ENCODE results near the gene GRAMD4.

GRAMD4 gene

GRCh38 chr22:46574438-46574992 is 45.7 kb upstream of the GRAMD4 start:
- TF ChIP-seq TAF1 (IDR thresholded peaks at IDR 0.05; ENCODE audit: borderline replicate concordance, insufficient read depth, low read length) (no peak), POLR2AphosphoS5 (IDR thresholded peaks at IDR 0.05; ENCODE audit: low read depth, low read length) (no peak), REST (IDR thresholded peaks at IDR 0.05; ENCODE audit: insufficient read depth in 1 of 2, low read depth in 2 of 2, low read length in 2 of 2) (no peak), FOXP2 (optimal IDR thresholded peaks at IDR 0.05; ENCODE audit: borderline replicate concordance, extremely low read depth, extremely low read length, insufficient read depth) (no peak), SIN3A (IDR thresholded peaks at IDR 0.05; ENCODE audit: borderline replicate concordance, insufficient read depth, low read length) (no peak)

GRCh38 chr22:46574993-46575910 is 44.9 kb upstream of the GRAMD4 start:
- no peak for TF ChIP-seq TAF1 (IDR thresholded peaks at IDR 0.05; ENCODE audit: borderline replicate concordance, insufficient read depth, low read length)
- TF ChIP-seq POLR2AphosphoS5 (IDR thresholded peaks at IDR 0.05; ENCODE audit: low read depth, low read length) = no peak
- no peak for TF ChIP-seq SIN3A (IDR thresholded peaks at IDR 0.05; ENCODE audit: borderline replicate concordance, insufficient read depth, low read length)
- TF ChIP-seq FOXP2 (optimal IDR thresholded peaks at IDR 0.05; ENCODE audit: borderline replicate concordance, extremely low read depth, extremely low read length, insufficient read depth) = peak; percentile 25

DNA sequence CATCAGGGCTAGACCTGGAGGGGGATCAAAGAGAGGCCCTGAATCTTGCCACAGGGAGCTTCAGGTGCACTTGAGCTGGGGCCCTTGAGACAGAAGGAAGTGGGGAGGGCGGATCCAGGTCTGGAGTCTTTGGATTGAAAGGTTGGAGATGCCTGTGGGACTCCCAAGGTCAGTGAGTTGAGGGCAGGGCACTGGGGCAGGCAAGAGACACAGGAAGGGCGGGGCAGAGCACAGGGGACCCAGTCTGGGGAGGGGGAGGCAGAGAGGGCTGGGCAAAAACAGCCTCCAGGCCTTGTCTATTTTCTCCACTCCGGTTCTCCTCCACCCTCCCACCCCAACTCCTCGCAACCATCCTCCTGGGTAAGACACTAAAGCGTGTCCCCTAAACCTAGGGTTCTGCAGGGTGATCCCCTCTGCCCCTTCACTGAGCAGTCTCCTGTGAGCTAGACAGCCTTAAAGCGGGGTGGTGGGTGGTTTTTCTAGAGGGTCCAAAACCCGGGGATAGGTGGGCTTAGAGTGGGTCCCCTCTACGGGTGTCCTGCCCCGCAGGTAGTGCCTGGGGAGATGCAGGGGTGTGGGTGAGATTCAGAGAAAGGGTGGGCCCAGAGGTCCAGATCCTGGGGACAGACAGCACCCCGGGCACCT is 44.2 kb upstream of the GRAMD4 start:
- TF ChIP-seq FOXP2 (optimal IDR thresholded peaks at IDR 0.05; ENCODE audit: borderline replicate concordance, extremely low read depth, extremely low read length, insufficient read depth) (no peak), REST (IDR thresholded peaks at IDR 0.05; ENCODE audit: insufficient read depth in 1 of 2, low read depth in 2 of 2, low read length in 2 of 2) (no peak), SIN3A (IDR thresholded peaks at IDR 0.05; ENCODE audit: borderline replicate concordance, insufficient read depth, low read length) (no peak), POLR2AphosphoS5 (IDR thresholded peaks at IDR 0.05; ENCODE audit: low read depth, low read length) (no peak), TAF1 (IDR thresholded peaks at IDR 0.05; ENCODE audit: borderline replicate concordance, insufficient read depth, low read length) (no peak)

DNA sequence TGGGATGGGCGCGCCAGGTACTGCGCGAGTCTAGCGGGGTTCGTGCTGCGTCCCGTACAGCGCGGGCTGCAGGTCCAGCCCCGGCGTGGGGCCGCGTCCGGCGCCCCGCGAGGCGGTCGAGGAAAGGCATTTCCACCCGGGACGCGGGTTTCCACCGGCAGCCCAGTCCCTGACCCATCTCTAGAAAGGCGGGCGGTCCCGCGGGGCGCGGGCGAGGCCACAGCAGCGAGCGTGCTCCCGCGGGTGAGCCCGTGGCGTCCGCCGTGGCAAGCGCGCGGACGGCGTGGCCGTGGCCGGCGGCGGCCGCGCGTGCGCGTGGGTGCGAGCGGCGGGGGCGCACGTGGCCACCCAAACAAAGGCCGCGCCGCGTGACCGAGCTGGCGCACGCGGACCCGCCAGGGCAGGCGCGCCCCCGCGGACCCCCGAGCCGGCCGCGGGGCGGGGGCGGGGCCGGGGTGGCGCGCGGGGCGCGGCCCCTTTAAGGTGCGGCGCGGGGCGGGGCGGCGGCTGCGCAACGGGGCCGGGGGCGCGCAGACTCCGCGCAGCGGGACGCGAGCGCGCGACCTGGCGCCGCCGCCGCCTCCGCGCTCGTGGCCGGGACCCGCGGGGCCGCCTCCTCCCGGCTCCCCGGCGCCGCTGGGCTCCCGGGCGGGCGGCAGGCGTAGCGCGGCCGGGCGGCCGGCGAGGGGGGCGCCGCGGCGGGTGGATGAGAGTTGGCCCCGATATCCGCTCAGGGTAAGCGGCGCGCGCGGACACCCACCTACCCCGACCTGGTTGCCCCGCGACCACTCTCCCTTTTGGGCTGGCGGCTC is 43.4 kb upstream of the GRAMD4 start:
- TF ChIP-seq POLR2AphosphoS5 (IDR thresholded peaks at IDR 0.05; ENCODE audit: low read depth, low read length) (no peak), FOXP2 (optimal IDR thresholded peaks at IDR 0.05; ENCODE audit: borderline replicate concordance, extremely low read depth, extremely low read length, insufficient read depth) (no peak), TAF1 (IDR thresholded peaks at IDR 0.05; ENCODE audit: borderline replicate concordance, insufficient read depth, low read length) (no peak), SIN3A (IDR thresholded peaks at IDR 0.05; ENCODE audit: borderline replicate concordance, insufficient read depth, low read length) (no peak), REST (IDR thresholded peaks at IDR 0.05; ENCODE audit: insufficient read depth in 1 of 2, low read depth in 2 of 2, low read length in 2 of 2) (no peak)

Measured in PFSK-1 (cell line).